Stimulated activated CD8-positive, alpha-beta memory T cell treated with anti-CD3 and anti-CD28 coated beads, Interleukin-2, amount 100 ng/mL, for 1 hour (primary cell): ENCODE measurements around the gene MAPK14.

Experiments
- DNase-seq, 2 donors: peaks; one replicate each; pipeline ENCODE4 v3.0.0-alpha.2; 2020; ENCODE audit warnings: low read depth in 2 of 2

The MAPK14 gene

GRCh38 chr6:36135053-36135731 is 107.6 kb downstream of the MAPK14 start:
- DNase-seq = no peak

- DNase-seq = no peak
Observed at GRCh38 chr6:36136034-36136433, 108.4 kb downstream of the MAPK14 start.

- no peak for DNase-seq
Observed at GRCh38 chr6:36136551-36136950, 108.9 kb downstream of the MAPK14 start.

GRCh38 chr6:36138667-36139066 is 111.1 kb downstream of the MAPK14 start:
- no peak for DNase-seq

GRCh38 chr6:36139431-36139830 is 111.8 kb downstream of the MAPK14 start:
- no peak for DNase-seq

GRCh38 chr6:36139991-36140710 is 112.5 kb downstream of the MAPK14 start:
- no peak for DNase-seq

- DNase-seq = no peak
Observed at GRCh38 chr6:36141091-36141490, 113.5 kb downstream of the MAPK14 start.

GRCh38 chr6:36141961-36142360 is 114.4 kb downstream of the MAPK14 start:
- no peak for DNase-seq

GRCh38 chr6:36142971-36143838 is 115.6 kb downstream of the MAPK14 start:
- DNase-seq = no peak

- DNase-seq = no peak
Observed at GRCh38 chr6:36145495-36145894, 117.9 kb downstream of the MAPK14 start.

GRCh38 chr6:36147294-36147693 is 119.7 kb downstream of the MAPK14 start:
- DNase-seq = no peak

GRCh38 chr6:36149476-36149875 is 121.9 kb downstream of the MAPK14 start:
- DNase-seq = no peak

- no peak for DNase-seq
Observed at GRCh38 chr6:36150283-36150682, 122.7 kb downstream of the MAPK14 start.

GRCh38 chr6:36154286-36154685 is 126.7 kb downstream of the MAPK14 start:
- DNase-seq = no peak

- no peak for DNase-seq
Observed at GRCh38 chr6:36155662-36156061, 128.1 kb downstream of the MAPK14 start.

GRCh38 chr6:36160147-36160760 is 132.6 kb downstream of the MAPK14 start:
- no peak for DNase-seq
